GM19099 (cell line): ENCODE results near the gene F2R.

Source experiments
- POLR2A ChIP-seq: IDR thresholded peaks from 3 replicates; pipeline ENCODE4 v1.6.1; 2011; ENCODE audit warnings: low read depth; ENCODE audit not compliant: insufficient read length; ENCODE audit errors: extremely low read depth

Gene F2R

GRCh38 chr5:76755779-76756637 is 40.1 kb downstream of the F2R start:
- no peak for TF ChIP-seq POLR2A

GRCh38 chr5:76757049-76757448 is 41.1 kb downstream of the F2R start:
- no peak for TF ChIP-seq POLR2A

GRCh38 chr5:76762484-76762883 is 46.6 kb downstream of the F2R start:
- no peak for TF ChIP-seq POLR2A

DNA sequence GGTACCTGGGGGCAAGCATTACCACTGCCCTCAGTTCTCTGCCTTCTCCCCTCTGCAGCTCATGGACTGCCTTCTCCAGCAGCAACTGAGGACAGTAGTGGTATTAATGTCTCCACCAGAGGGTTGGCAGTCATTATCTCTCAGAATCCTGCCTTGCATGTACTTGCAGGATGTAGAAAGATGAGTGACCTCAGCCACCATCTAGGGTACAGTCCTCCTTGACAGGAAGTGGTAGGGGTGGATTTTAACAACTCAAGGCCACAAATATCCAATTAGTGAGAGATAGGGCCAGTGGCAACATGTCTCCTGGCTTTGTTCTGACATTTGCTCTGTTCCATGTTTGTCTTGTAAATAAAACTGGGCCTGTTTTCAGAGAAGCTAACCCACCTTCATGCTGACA is 47.2 kb downstream of the F2R start:
- no peak for TF ChIP-seq POLR2A

DNA sequence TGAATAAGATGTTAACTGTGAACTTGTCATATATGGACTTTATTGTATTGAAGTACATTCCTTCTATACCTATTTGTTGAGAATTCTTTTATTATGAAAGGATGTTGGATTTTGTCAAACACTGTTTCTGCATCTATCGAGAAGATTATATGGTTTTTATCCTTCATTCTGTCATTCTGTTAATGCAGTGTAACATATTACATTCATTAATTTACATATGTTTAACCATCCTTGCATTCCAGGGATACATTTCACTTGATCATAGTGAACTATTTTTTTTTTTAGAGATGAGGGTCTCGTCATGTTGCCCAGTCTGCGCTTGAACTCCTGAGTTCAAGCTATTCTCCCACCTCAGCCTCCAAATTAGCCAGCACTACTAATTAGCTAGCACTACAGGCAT is 48.4 kb downstream of the F2R start:
- no peak for TF ChIP-seq POLR2A

DNA sequence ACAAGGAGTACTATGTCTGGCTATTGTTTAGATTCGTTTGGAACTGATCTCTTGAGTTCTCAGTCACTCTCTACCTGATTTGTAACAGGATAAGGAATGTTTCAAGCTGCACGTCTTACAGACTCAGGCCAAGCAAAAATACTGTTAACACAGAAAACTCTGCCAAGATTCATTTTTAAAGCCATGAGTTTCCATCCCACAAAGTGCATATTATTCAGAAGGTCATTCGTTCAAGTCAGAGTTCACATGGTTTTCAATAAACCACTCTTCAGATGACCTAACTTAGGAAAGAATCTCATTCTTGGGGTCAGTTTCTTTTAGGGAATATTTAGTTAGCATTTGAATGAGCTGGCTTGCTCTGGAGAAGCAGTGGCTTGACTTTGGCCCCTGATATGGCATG is 49.3 kb downstream of the F2R start:
- TF ChIP-seq POLR2A = no peak

DNA sequence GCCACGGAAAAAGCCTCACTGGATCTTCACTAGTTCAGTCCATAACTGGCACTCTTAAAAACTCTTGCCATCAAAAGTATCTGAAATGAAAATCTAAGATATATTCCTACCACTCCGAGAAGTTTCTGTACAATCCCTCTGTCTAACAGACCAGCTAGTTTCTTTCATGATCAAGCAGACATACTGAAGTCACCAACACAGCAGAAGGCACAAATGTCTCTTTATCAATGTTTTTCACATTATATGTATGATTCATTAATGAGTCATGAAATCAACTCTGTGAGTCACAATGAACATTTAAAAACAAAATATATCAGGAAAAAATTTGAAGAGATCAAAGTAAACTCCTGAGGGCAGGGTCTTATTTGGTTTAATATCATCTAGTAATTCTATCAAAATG is 50.8 kb downstream of the F2R start:
- no peak for TF ChIP-seq POLR2A

DNA sequence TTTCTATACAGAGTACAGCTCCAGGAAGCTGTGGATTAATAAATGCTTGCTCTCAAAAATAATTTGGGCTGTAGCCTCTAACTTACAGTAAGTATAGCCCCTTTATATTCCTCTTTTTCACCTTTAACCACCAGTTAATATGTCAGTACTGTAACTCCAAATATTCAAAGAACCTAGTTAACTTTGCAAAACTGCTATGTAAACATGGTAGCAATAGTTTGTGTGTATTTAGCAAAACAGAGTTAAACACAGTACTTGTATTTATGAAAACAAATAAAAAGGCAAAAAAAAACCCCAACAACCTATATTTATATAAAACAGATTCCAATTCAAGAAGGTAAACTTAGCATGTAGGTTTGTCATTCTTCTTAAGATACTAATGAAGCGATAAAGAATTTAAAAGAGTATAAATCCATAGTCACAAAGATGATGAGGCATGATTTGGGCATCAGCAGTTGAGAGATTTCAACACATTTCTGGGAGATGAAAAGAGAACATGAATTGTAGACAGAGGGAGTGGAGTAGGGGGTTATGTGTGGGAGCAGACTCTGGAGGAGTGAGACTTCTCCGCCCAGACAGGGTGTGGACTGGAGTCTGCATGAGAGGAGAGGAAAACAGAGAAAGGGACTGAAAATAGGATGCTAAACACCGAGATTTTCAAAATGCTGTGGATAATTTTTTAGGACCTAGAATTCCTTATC is 55.9 kb downstream of the F2R start:
- TF ChIP-seq POLR2A = no peak

DNA sequence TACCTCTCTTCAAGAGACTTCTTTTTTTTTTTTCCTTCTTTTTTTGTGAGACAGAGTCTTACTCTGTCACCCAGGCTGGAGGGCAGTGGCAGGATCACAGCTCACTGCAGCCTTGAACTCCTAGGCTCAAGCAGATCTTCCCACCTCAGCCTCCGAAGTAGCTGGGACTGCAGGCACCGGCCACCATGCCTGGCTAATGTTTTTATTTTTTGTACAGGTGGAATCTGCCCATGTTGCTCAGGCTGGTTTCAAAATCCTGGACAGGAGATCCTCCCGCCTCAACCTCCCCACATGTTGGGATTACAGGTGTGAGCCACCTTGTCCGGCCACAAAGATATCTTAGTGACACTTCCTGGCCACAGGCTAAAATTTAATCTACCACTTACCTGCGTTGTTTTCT is 60.0 kb downstream of the F2R start:
- no peak for TF ChIP-seq POLR2A

GRCh38 chr5:76776391-76776790 is 60.5 kb downstream of the F2R start:
- TF ChIP-seq POLR2A = no peak

DNA sequence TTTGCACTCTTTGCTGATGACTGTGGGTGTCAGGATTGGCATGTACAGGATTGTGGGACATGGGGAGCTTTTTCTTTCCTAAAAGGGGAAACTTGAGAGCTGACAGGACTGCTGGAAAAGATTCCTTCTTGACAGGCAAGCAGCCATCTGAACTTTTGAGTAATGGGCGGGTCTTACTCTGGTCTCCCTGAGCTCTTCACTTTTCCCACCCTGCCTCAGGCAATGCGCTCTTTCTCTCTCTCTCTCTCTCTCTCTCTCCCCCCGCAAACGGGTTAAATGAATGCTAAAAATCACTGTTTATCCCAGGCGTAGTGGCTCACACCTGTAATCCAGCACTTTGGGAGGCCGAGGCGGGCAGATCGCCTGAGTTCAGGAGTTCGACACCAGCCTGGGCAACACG is 65.8 kb downstream of the F2R start:
- TF ChIP-seq POLR2A = no peak

DNA sequence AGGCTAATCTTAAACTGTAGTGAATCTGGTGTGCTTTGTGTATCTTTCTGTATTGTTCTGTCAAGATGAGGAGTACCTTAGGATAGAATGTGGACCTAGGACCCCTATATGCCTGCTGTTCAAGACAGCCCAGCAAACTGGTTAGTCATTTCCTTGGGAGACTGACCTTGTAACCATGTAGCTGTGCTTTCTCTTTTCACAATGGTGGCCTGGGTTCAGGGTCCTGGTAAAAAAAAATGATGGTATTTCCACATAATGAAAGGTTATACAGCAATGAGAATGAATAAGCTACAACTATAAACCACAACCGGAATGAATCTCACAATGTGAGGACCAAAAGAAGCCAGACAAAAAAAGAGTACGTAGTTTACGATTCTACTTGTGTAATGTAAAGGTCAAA is 66.5 kb downstream of the F2R start:
- TF ChIP-seq POLR2A = no peak
